ENCODE results near the gene SLC25A23. TPM values are rescaled to one million over a fixed set of nuclear protein-coding genes. Genes with fewer than 3 reads are reported as not detected.

The SLC25A23 gene
- total RNA-seq, 1 donor, result 22.8 TPM

DNA sequence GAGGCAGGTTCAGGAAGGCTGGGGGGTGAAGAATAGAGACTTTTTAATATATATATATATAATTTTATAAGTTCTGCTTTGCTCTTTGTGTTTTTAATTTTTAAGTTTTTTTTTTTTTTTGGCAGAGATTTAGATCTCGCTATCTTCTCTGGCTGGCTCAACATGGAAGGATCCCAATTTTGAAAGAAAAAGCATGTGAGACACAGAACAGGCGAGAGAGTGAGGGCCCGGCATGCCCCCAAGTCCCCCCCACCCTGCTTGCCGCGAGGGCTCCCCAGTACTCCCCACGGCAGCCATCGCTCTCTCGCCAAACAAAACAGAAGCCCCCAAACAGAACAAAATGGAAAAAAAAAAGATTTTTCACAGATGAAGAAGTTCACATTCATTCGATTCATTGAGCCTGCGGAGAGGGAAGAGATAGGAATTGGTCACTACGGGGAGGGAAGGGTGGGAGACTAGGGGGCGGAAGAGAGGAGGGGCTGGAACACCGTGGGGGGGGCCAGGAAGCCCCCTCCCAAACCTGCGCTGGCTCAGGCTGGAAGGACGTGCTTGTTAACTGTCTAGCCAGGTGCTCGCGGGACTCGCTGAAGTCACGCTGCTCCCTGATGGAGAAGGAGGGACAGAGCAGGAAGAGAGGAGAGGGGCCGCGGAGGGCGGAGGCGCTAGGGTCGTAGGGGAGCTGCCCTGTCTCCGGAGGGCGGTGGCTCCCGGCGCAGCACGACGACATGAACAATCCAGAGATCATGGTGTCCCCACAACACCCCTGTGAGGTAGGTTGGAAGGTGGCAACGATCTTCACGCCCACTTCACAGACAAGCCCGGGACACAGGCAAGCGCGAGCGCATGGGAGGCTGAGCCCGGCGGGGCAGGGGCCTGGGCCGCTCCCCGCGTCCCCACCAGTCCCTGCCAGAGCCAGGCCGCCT lies 45.6 kb downstream of the SLC25A23 start:
- no peak overlapping the region for H2AFZ ChIP-seq (ENCODE audit: low read length)
- H3K4me3 ChIP-seq (ENCODE audit: insufficient read depth, low read length), result no peak overlapping the region
- H3K79me2 ChIP-seq (ENCODE audit: insufficient read depth, low read length), result peaks cover 15% of the 10 kb centered on the region
- no peaks in the 10 kb centered on the region for H3K4me1 ChIP-seq (ENCODE audit: insufficient read depth, low read length)
- peaks cover 45% of the 10 kb centered on the region for H3K36me3 ChIP-seq (ENCODE audit: insufficient read depth, low read length)
- no peaks in the 10 kb centered on the region for H3K9me3 ChIP-seq (ENCODE audit: low read depth, low read length)
- DNase-seq (ENCODE audit: insufficient read length, low spot score, missing footprints), result peak; percentile 82
- no peak overlapping the region for H3K4me2 ChIP-seq (ENCODE audit: insufficient read depth, low read length)
- H3K27ac ChIP-seq (ENCODE audit: low read depth, low read length), result no peak overlapping the region
- peaks cover 14% of the 10 kb centered on the region for H4K20me1 ChIP-seq (ENCODE audit: insufficient read depth, low read length)
- H3K27me3 ChIP-seq (ENCODE audit: insufficient read depth, low read length), result no peaks in the 10 kb centered on the region
- TF ChIP-seq, protein P1, sequence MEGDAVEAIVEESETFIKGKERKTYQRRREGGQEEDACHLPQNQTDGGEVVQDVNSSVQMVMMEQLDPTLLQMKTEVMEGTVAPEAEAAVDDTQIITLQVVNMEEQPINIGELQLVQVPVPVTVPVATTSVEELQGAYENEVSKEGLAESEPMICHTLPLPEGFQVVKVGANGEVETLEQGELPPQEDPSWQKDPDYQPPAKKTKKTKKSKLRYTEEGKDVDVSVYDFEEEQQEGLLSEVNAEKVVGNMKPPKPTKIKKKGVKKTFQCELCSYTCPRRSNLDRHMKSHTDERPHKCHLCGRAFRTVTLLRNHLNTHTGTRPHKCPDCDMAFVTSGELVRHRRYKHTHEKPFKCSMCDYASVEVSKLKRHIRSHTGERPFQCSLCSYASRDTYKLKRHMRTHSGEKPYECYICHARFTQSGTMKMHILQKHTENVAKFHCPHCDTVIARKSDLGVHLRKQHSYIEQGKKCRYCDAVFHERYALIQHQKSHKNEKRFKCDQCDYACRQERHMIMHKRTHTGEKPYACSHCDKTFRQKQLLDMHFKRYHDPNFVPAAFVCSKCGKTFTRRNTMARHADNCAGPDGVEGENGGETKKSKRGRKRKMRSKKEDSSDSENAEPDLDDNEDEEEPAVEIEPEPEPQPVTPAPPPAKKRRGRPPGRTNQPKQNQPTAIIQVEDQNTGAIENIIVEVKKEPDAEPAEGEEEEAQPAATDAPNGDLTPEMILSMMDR (IDR thresholded peaks at IDR 0.05; ENCODE audit: extremely low read depth, low read depth, low read length), result no peak

DNA sequence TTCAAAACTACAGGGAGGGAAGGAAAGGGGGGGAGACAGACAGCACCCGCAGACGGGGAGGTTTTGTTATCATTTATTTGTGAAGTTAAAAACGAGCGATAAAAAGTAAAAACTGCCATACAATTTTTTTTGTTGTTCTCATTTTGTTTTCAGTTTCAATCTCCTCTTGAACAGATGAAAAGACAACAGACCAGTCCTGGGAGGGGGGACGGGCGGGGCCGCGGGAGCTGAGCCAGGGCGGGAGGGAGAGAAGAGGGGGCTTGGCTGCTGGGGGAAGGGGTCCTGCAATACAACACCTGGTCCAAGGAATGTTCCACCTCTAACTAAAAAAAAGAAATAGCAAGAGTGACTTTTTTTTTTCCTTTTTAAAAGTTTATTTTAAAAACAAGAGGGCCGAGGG lies 46.3 kb downstream of the SLC25A23 start:
- H3K36me3 ChIP-seq (ENCODE audit: insufficient read depth, low read length), result peaks cover 38% of the 10 kb centered on the region
- no peak overlapping the region for H2AFZ ChIP-seq (ENCODE audit: low read length)
- DNase-seq (ENCODE audit: insufficient read length, low spot score, missing footprints), result peak; percentile 80
- H3K9me3 ChIP-seq (ENCODE audit: low read depth, low read length), result no peaks in the 10 kb centered on the region
- no peak overlapping the region for H3K27ac ChIP-seq (ENCODE audit: low read depth, low read length)
- H3K27me3 ChIP-seq (ENCODE audit: insufficient read depth, low read length), result no peaks in the 10 kb centered on the region
- H3K4me1 ChIP-seq (ENCODE audit: insufficient read depth, low read length), result no peaks in the 10 kb centered on the region
- peaks cover 8% of the 10 kb centered on the region for H3K79me2 ChIP-seq (ENCODE audit: insufficient read depth, low read length)
- no peak overlapping the region for H3K4me3 ChIP-seq (ENCODE audit: insufficient read depth, low read length)
- TF ChIP-seq, protein P1 (IDR thresholded peaks at IDR 0.05; ENCODE audit: extremely low read depth, low read depth, low read length), result no peak
- H3K4me2 ChIP-seq (ENCODE audit: insufficient read depth, low read length), result no peak overlapping the region
- H4K20me1 ChIP-seq (ENCODE audit: insufficient read depth, low read length), result peaks cover 9% of the 10 kb centered on the region

DNA sequence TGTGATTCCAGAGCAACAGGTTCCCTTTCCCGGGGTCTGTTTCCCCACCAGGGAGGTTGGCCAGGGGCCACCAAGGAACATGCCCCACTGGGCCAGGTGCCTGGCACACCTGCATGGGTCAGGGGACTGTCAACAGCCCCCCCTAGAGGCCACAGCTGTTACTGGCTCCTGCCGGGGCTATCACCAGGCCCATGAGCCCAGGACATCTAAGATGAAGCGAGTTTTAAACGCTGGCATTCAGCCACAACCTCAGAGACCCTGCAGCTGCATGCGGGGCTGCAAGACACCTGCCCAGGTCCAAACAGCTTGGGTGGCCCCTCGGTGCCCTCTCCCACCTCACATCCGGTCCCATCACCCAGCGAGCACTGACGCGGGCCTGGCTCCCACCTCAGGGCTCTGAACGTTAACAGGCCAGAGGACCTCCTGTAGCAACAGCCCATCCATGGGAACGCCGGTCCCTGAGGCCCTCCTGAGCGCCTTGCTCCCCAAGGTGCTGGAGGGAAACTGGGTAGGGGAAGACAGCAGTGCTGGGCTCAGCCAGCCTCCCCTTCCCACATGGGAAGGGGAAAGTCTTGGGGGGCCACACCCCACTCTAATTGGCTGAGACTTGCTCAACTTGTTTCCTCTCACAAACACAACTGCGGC lies 47.0 kb downstream of the SLC25A23 start:
- Histone ChIP-seq H2AFZ (ENCODE audit: low read length) (no peak overlapping the region), H3K4me1 (ENCODE audit: insufficient read depth, low read length) (no peaks in the 10 kb centered on the region), H3K36me3 (ENCODE audit: insufficient read depth, low read length) (peaks cover 31% of the 10 kb centered on the region), H3K4me3 (ENCODE audit: insufficient read depth, low read length) (no peak overlapping the region), H3K27ac (ENCODE audit: low read depth, low read length) (no peak overlapping the region), H3K79me2 (ENCODE audit: insufficient read depth, low read length) (peaks cover 3% of the 10 kb centered on the region), H3K9me3 (ENCODE audit: low read depth, low read length) (no peaks in the 10 kb centered on the region), H3K27me3 (ENCODE audit: insufficient read depth, low read length) (no peaks in the 10 kb centered on the region), H4K20me1 (ENCODE audit: insufficient read depth, low read length) (peaks cover 4% of the 10 kb centered on the region), H3K4me2 (ENCODE audit: insufficient read depth, low read length) (no peak overlapping the region)
- TF ChIP-seq, protein P1 (IDR thresholded peaks at IDR 0.05; ENCODE audit: extremely low read depth, low read depth, low read length), result peak; percentile 51
- DNase-seq (ENCODE audit: insufficient read length, low spot score, missing footprints), result peak; percentile 88

DNA sequence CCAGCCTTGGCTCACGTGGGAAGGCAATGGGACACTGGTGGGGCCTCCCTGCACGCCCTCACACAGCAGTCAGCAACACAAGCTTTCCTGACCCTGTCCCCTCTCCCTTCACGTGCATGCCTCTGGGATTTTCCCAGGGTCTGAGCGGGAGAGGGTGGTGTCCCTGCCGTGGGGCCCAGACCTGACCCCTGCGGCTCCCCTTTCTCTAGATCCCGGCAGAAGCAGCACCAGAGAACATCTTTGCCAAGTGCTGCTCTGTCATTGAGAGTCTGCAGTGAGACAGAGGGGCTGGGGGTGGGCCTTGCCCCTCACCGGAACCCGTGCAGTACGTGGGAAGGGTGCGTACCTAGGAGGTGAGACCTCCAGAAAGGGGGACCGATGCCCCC lies 47.5 kb downstream of the SLC25A23 start:
- H3K4me1 ChIP-seq (ENCODE audit: insufficient read depth, low read length), result no peaks in the 10 kb centered on the region
- H3K79me2 ChIP-seq (ENCODE audit: insufficient read depth, low read length), result no peaks in the 10 kb centered on the region
- no peaks in the 10 kb centered on the region for H3K9me3 ChIP-seq (ENCODE audit: low read depth, low read length)
- H3K27me3 ChIP-seq (ENCODE audit: insufficient read depth, low read length), result no peaks in the 10 kb centered on the region
- H4K20me1 ChIP-seq (ENCODE audit: insufficient read depth, low read length), result no peaks in the 10 kb centered on the region
- no peak overlapping the region for H2AFZ ChIP-seq (ENCODE audit: low read length)
- no peak overlapping the region for H3K27ac ChIP-seq (ENCODE audit: low read depth, low read length)
- peak; percentile 71 for DNase-seq (ENCODE audit: insufficient read length, low spot score, missing footprints)
- H3K36me3 ChIP-seq (ENCODE audit: insufficient read depth, low read length), result peaks cover 26% of the 10 kb centered on the region
- no peak overlapping the region for H3K4me3 ChIP-seq (ENCODE audit: insufficient read depth, low read length)
- TF ChIP-seq, protein P1 (IDR thresholded peaks at IDR 0.05; ENCODE audit: extremely low read depth, low read depth, low read length), result no peak
- no peak overlapping the region for H3K4me2 ChIP-seq (ENCODE audit: insufficient read depth, low read length)

All from osteoblast (primary cell).